Caki2 (cell line): Measurements from ENCODE around the gene B9D2. TPM values are rescaled to one million over a fixed set of nuclear protein-coding genes. Genes with fewer than 3 reads are reported as not detected.

Experiments used
- DNase-seq: peaks from one replicate; pipeline ENCODE4 v3.0.0-alpha.2; 2015; ENCODE audit warnings: low read depth
- in situ Hi-C: cut with HindIII; loops from 2 replicates; pipeline ENCODE4 v1.10.0; 2016; ENCODE audit warnings: low sequenced_read_pairs, low pct_unique_long_range_greater_than_20kb, mixed read lengths
- total RNA-seq: library from RNA; depleted of rRNA; stranded (reverse); fragments of >200 nt; shearing (Covaris generic); gene quantifications from 2 replicates; pipeline ENCODE4 v1.2.3, GENCODE V29; 2014; ENCODE audit warnings: low replicate concordance

The B9D2 gene
- total RNA-seq, 1 experiment from 2014 or later, result 35.0 TPM

DNA sequence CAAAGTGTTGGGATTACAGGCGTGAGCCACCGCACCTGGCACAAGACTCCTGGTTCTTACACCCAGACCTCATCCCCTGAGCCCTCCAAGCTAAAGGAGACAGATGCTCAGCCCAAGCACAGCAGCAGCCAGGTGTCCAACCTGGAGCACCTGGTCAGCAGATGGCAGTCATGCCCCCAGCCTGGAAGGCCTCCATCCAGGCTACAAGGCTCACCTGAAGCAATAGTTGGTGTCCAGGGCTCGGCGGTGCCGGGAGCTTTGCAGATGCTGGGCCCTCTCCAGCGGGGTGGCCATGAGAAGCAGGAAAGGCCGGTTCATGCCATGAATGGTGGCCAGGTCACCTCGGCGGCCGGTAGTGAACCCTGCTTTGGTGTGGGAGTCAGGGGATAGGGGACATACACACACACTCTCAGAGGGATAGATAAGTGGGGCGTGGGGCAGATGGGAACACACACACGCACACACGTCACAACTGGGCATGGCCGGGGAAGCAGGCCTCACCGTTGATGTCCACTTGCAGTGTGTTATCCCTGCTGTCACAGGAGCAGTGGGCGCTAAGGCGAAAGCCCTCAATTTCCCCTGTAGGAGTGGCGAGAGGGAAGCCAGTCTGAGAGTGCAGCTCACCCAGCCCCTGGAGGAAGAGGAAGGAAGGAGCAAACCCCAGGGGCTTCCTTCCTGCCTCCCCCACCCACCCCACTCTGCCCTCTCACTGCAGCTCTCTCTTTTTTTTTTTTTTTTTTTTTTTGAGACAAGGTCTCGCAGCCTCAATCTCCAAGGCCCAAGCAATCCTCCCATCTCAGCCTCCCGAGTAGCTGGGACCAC is 22.1 kb downstream of the B9D2 start:
- in situ Hi-C loops, result no loop called here
- DNase-seq, result no peak

DNA sequence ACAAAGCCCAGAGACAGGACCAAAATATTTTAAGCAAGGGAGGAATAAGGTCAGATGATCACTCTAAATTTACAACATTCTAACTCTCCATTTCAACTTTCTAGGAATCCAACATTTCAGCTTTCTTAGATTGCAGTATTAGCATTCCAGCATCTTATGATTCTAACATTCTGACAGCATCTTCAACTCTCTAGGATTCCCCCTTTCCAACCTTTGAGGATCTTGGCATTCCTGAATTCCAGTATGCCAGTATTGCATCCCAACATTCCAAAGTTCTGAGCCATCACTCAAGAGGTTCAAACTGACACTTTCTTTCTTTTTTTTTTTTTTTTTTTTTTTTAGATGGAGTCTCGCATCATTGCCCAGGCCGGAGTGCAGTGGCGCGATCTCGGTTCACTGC is 24.0 kb downstream of the B9D2 start:
- DNase-seq, result peak; percentile 85
- in situ Hi-C loops, result no loop called here

DNA sequence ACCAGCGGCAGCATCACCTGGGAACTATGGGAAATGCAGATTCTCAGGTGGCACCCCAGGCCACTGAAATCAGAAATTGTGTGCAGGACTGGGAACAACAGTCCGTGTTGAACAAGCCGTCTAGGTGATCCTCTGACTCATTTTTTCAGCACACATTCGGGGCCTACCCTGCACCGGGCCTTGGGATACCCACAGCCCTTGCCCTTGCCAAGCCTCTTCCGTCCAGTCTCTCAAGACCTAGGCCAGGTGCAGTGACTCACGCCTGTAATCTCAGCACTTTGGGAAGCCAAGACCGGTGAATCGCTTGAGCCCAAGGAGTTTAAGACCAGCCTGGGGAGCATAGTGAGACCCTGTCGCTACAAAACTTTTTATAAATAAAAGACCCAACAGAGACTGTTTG is 28.5 kb downstream of the B9D2 start:
- in situ Hi-C loops, result no loop called here
- DNase-seq, result no peak

DNA sequence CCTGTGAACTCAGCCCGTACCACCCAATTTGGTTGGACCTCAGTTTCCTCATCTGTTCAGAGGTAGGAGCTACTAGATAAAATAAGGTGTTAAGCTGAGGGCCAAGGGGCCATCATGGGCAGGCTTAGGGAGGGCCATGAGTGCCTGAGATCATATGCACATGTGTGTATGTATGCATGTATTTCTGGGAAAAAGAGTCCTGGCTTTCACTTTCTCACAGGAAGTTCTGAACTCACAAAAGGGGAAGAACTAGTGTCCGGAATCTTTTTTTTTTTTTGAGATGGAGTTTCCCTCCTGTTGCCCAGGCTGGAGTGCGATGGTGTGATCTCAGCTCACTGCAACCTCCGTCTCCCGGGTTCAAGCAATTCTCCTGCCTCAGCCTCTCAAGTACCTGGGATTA is 29.2 kb downstream of the B9D2 start:
- DNase-seq, result no peak
- in situ Hi-C loops, result no loop called here

DNA sequence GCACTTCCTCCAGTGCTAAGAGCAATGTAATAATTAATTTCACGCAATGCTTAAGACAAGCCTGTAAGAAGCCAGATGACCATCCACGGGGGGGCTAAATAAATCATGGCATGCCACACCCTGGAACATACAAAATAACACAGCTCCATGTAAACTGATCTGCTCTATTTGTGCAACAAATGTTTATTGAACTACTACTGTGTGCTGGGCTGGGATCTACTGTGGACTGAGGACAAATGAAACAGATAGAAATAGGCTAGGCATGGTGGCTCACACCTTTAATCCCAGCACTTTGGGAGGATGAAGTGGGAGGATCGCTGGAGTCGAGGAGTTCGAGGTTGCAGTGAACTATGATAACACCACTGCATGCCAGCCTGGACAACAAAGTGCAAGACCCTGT is 31.5 kb downstream of the B9D2 start:
- no peak for DNase-seq
- in situ Hi-C loops, result no loop called here

DNA sequence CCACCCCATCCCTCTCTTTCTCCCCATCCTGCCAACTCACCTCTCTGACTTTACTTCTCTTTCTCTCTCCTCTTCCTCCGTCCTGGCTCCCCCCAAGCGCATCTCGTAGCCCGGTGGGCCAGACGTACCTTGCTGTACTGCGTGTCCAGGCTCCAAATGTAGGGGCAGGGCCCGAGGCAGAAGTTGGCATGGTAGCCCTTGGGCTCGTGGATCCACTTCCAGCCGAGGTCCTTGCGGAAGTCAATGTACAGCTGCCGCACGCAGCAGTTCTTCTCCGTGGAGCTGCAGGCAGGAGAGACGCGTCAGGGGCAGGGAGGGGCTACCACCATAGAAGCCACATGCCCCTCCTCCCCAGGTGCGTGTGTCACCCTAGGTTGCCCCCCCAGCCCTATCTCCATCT is 31.9 kb downstream of the B9D2 start:
- DNase-seq, result no peak
- in situ Hi-C loops, result no loop called here

DNA sequence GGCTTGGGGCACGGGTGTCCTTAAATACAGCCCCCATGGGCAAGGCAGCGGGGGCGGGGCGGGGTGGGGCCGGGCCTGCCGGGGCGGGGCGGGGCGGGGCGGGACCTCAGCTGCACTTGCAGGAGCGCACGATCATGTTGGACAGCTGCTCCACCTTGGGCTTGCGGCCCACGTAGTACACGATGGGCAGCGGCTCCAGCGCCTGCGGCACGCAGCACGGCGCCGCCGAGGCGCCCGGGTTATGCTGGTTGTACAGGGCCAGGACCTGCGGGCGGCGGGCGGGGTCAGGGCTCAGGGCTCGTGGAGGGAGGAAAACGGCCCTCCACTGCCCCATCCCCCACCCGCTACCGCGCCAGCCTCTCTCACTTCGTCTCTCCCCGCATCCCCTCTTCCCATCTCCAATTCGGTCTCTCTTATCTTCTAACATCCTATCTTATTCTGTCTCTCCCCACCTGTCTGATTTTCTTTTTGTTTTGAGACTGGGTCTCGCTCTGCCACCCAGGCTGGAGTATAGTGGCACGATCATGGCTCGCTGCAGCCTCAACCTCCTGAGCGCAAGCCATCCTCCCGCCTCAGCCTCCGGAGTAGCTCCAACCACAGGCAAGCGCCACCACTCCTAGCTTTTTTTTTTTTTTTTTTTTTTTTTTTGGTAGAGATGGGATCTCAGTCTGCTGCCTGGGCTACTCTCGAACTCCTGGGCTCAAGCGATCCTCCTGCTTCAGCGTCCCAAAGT is 32.8 kb downstream of the B9D2 start:
- in situ Hi-C loops, result no loop called here

DNA sequence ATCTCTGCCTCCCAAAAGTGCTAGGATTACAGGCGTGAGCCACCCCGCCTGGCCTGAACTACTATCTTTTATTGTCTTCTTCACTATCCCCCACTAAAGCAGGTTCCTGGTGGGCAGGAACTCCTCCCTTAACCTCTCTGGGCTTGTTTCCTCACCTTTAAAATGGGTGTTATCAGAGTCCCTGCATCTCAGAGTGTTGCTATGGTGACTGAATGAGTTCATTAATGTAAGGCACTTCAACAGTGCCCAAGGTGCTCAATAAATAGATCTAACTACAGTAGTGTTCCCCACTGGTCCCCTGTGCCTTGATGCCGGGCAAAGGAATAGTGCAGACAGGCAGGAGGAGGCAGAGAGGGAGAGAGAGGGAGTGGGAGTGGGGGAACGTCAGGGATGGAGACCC is 33.5 kb downstream of the B9D2 start:
- DNase-seq, result no peak
- in situ Hi-C loops, result no loop called here

More for the DNA sequence above, 32.8 kb downstream of the B9D2 start:
- no peak for DNase-seq

DNA sequence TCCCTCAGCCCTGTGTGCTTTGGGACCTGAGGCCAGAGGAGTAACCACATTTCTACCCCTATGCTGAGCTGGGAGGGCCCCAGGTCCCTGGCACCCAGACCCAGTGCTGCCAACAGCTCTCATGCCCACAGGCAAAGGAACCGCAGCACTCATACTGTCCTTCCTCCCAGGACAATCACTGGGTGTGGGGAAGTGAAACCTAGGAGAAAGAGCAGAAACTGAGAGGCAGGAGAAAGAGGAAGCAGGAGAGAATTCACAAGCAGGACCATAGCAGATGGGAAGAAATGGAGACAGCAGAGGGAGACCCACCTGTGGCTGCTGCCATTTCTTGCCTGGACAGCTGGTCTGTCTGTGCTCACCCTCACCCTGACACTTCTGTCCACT is 35.1 kb downstream of the B9D2 start:
- no peak for DNase-seq
- in situ Hi-C loops, result no loop called here

DNA sequence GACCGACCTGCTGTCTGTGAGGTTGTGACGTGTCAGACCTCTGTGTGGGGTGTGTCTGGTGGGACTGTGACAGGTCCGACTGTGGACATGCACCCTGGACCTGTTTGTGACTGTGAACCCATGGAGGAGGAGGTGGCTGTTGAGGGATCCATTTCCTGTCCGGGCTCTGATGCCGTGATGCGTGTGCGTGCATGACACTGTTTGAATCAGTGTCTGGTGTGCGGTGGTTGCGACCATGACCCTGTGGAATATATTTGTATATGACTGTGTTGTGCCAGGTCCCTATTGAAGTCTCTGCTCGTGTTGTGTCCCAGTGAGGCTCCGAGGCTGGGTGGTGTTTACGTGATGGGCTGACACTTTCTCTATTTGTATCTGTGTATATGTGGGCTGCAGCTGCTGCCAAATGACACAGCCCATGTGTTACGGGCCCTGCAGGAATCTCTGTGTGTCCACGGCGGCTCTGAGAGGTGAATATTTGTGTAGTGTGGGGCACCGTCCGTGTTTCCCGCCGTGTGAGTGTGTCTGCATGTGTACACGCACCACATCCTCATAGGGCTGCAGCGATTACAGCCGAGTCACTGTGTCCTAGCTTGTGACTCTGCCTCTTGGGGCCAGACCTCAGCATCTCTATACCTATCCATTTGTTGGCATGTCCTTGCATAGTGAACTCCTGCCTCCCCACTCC is 35.6 kb downstream of the B9D2 start:
- DNase-seq, result peak; percentile 50
- in situ Hi-C loops, result no loop called here

DNA sequence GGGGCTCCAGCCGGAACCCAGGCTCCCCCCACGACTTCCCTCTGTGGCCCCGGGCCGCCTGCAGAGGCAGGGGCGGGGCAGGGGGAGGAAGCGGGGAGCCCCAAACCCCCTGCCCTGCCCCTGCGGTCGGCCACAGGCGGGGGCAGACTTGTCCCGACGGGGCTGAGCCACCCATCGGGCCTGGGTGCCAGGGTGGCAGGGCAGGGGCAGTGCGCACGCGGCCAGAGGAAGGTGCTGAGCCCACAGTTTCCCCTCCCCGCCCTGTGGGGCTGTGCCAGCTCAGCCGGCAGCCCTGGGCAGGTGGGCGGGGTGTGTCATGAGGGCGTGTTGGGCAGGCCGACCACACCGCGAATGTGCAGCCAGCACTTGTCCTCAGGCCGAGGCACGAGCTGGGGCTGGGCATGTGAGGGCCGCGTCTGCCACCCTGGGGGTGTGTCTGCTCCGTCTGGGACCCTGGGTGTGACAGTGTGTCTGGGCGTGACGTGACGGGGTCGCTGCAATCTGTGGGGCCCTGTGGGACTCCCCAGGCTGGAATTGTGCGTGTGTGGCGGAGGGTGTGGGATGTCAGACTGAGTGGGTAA is 36.3 kb downstream of the B9D2 start:
- peak; percentile 76 for DNase-seq

DNA sequence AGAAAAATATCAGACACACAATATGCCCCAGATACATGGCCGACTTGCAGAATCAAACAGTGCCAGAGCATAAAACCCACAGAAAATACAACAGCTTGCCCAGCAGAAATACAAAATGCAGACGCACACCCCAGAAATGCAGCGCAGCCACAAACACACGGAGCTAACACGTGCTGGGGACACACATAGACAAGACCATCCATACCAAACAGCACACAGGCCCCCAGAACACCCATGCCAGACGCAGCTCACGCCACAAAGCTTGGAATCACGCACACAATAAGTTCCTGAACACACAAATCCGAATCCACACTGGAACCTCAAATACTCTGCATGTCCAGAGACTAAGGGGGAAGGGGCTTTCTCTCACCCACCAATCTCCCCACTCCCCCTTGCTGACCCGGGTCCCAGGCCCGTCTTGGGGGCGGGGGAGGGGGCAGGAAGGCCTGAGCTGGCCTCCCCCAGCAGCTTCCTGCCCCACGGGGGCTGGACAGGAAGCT is 36.8 kb downstream of the B9D2 start:
- in situ Hi-C loops, result no loop called here
- no peak for DNase-seq

More for the DNA sequence above, 36.3 kb downstream of the B9D2 start:
- in situ Hi-C loops, result no loop called here

DNA sequence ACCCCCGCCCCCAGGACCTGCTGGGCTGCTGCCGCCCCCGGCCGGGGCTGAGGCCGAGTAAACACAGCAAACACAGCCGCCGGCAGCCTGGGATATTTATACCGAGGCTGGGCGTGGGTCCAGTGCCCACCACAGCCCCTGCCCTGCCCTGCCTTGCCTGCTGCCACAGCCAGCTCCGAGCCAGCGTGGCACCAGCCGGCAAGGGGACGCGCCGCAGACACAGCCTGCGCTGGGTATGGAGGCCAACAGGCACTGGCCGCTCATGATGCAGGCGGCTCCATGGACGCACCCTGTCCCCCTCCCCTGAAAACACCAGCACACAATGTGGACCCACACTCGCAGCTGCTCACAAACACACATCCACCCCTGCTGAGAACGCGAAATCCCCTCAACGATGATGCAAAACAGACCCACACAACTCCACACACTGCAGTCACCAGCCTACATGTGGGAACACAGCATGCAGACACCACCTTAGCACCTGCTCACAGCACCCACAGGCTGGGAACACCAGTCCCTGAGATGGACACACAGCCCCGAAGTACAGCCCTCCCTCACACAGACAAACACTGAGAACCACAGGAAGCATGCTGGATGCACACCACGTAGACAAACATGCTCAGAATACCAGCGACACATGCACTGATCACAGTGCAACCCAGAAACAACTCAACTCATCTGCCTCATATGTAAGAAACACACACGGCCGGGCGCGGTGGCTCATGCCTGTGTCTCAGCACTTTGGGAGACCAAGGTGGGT is 37.8 kb downstream of the B9D2 start:
- in situ Hi-C loops, result no loop called here

DNA sequence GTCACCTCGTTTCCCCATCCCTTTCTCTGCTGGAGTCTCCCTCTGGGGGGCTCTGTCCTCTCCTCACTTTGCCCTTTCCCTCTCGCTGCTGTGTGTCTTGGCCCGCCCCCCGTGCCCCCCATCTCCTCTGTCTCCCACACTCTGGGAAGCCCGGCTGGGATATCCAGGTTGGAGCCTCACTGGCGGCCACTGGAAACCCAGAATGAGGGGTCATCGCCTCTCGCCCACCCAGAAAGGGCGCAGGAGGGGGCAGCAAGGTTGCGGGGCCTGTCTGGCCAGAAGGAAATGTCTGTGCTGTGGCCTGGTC is 38.4 kb downstream of the B9D2 start:
- in situ Hi-C loops, result no loop called here
- no peak for DNase-seq

More for the DNA sequence above, 37.8 kb downstream of the B9D2 start:
- DNase-seq, result peak; percentile 33

DNA sequence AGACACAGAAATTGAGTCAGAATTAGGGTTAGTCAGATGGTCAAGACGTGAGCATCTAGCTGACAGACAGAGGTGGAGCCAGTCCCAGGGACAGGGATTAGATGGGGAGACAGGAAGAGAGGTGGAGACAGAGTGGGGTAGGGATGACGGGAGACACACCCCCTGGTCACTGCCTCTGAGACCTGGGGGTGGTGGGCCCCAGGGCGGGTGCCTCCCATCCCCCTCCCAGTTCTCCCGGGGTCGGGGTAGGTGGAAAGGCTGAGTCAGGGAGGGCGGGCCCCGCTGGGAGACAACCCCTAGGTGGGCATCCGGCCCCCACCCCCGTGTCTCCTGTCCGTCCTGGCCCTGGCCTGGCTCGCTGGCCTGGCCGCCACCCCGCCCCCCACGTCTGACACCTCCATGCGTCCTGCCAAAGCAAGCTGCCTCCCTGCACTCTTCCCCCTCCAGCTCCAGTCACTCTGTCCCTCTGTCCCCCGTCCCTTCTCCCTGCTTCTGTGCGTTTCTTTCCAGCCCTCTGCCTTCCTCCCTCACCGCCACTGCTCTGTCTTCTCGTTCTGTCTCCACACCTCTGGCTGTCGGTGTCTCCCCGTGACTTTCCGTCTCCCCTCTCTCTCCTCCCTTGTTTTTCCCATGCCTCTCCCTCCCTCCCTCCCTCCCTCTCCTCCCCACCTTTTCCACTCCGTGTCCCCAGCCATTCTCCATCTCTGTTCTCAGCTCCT is 38.9 kb downstream of the B9D2 start:
- peak; percentile 82 for DNase-seq
- in situ Hi-C loops, result no loop called here

DNA sequence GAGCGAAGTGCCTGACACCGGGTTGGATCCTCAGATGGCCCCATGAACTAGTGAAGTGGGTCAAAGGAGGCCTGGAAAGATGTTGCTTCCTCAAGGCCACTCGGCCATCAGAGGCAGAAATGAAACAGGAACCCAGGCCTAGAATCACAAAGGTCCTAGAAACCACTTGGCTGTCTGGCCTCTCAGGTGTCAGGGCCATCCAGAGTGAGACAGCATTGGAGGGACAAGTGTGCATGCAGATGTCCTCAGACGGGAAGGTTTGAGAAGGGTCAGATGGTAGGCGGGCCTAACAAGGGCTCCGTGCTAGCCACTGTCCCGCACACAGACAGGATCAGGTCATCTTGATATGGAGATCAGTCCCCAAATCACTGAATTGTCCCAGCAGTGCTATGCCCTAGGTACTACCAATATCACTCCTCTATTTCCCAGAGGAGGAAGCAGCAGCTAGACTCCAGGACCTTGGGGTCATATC is 39.7 kb downstream of the B9D2 start:
- in situ Hi-C loops, result no loop called here
- peak; percentile 29 for DNase-seq

DNA sequence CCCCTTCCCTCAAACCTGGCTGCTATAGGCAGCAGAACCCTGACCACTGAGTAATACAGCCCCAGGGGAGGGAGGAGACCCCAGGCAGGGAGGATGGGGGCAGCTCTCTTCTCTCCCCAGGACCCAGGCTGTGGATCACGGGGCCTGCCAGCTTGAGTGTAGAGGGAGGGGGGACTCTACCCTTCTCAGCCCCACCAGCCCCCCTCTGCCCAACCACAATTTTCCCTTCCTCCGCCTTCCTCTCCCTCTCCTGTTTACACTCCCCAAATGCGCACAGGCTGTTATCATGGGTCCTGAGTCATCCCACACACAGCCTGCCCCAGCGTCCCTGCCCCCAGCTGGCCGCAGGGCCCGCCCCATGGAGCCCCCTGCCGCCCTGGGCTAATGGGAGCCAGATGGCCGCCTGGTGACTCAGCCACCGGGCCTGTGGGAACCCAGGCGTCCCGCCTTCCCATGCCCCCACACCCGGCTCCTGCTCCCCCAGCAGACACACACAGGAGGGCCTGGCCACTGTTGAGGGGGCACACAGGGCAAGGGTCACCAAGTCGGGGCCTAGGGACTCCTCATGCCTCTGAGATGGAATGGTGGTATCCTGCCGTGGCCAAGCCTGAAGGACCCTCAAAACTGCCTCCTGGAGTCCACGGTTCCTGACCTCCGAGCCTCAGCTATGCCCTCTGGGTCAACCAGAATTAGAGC is 40.4 kb downstream of the B9D2 start:
- in situ Hi-C loops, result no loop called here
- DNase-seq, result peak; percentile 81
